ENCODE results near the gene ESAM.

Gene ESAM

DNA sequence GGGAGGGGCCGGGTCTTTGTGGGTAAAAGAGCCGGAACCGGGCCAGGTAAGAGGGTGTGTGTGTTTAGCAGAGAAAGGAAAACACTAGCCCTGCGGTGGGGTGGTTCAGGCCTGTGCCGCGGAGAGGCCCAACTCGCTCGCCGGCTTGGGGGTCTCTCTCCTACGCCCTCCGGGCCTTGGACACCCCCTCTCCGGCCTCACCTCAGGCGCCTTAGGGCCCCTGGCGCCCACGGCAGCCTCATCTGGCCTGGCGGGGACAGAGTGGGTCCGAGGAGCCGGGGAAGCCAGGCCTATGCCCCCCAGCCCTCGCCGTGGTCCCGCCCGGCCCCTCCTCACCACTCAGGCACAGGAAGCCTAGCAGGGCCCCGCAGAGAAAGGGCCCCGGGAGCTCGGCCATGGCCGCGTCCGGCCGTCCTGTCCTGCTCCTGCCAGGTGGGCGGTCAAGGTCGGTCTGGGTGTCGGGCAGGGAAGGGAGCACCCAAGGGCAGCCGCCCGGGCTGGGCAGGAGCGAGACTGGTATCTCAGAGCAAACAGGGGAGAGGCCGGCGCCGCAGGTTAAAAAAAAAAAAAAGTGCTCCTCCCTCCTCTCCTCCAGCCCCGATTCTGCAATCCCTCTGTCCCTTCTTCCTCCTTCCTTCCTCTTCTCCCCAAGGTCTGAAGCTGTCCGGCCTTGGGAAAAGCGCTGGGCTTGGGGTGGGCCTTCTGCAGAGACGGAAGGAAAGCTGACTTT, 10.2 kb downstream of the ESAM start, which contains the start of gene VSIG2:
TSS of gene VSIG2 (minus strand) at position 515 of the 730 bp plus-strand sequence. CDS start at position 397, 118 bp downstream.
- no peak for DNase-seq

DNA sequence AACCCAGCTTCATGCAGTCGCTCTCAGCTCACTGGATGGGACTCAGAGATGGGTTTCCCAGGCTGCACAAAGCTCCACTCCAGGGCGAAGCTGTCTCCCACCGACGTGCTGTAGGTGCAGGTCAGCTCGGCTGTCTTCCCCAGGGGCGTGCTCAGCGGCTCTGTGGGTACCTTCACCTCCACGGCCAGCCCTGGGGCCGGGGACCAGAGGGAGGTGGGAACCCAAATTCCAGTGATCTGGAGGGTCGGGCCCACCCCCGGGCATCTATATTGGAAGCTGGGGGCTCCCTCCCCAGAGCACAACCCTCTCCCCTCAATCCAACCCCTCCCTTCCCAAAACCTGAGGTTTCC, 10.7 kb downstream of the ESAM start:
- DNase-seq, result no peak

DNA sequence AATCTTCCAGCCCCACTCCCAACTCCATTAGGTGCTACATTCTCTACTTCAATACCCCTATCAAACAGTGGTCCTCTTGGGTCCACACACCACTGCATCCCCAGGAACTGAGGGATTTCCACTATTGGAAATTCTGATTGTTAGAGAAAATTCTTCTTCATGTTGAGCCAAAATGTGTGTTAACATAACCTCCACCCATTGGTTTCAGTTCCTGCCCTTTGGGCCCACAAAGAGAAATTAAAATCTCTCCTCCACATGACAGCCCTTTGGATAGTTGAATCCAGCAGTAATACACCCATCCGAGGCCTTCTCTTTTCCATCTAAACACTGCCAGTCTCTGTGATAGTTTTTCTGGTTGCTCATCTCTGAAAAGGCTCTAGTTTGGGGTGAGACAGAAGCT, 12.2 kb downstream of the ESAM start:
- no peak for DNase-seq

DNA sequence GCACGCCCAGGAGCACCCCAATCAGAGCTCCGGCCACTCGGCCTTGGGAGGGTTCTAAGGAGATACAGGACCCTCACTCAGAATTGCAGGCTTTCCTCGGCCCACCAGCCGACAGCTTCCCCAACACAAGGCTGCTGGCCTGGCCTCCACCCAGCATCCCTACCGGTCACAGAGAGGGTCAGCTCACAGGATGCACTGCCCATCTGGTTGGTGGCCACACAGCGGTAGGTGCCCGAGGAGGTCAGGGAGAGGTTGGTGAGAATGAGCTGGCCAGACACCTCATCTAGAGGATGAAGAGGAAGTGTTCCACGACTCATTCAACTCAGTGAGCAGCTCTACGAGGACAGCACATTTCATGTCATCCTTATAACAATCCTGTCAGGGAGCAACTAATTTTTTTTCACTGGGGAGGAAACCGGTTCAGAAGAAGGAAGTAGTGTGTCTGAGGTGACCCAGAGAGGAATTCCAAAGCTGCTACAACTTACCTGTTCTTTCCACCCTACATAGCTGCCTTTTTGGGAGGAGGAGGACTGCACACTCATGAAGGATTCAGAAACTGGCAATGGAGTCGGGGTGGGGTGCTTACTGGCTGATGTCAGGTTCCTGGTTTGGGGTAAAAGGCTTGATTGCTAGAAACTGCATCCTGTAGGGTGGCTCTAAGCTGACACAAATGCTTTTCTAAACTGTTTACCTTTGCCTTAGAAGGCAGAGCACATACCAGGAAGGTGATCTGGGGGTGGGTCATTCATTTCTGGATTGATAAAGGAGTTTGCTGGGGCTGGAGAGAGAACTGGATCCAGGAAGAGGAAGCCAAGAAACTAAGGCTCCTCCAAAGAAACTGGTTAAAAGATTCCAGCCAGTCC, 13.4 kb downstream of the ESAM start:
- DNase-seq, result no peak

DNA sequence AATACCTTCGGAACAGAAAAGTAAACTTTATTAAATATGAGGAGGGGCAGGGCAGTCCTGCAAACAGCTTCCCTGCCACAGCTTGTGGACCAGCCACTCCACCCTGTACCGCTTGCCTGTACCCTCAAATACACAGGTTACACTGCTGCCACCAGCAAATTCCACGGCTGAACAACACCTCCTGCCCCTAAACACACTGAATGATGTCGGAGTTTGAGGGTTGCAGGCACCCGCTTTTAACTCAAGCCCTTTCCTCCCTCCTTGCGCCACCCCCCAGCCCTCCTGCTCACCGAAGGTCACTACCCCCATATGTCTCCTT, 14.0 kb downstream of the ESAM start:
- DNase-seq, result no peak

DNA sequence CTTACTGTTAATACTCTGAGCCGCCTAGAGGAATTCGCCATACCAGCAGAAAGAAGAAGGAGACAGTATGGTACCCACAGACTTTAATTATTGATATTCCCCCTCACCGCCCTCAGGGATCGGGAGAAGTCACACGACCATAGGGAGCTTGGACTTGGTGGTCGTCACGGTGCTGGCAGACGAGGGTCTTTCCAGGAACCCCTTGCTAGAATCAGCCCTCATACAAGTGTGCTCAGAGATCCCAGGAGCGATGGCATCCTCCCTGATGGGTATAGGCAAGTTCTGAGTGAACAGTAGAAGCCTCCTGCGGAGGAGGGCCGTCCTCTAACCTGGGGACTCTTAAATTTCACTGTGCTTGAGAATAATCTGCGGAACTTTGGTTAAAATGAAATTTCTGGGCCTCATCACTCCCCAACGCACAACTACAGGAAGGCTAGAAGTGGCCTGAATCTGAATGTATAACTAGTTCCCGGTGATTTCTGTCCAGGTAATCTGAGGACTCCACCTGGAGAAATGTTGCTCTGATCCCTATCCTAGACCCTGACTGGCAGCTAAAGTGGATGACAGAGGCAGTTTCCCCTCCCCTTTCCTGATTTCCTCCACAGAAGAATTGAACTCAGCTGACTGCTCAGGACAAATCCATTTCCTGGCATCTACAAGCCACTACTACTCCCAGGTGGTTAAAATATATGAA, 14.5 kb downstream of the ESAM start:
- DNase-seq, result no peak

DNA sequence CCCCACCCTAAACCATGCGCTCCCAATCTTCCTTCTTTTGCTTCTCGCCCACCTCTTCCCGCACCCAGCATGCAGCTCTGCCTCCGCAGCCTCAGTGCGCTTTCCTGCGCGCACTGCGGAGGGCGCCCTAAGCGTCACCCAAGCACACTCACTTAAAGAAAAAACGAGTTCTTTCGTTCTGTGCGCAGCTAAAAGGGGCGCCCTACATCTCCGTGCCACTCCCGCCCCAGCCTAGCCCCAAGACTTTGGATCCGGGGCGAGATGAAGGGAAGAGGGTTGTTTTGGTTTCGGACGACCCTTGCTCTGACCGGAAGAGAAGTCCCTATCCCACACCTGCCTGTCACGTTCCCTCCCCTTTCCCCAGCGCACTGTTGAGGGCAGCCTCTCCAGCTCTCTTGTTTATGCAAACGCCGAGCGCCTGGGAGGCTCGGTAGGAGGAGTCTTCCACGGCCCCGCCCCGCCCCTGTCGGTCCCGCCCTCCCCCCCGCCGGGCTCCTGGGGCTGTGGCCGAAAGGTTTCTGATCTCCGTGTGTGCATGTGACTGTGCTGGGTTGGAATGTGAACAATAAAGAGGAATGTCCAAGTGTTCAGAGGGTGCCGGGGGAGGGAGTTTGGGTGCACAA, 15.4 kb downstream of the ESAM start:
- no peak for DNase-seq

DNA sequence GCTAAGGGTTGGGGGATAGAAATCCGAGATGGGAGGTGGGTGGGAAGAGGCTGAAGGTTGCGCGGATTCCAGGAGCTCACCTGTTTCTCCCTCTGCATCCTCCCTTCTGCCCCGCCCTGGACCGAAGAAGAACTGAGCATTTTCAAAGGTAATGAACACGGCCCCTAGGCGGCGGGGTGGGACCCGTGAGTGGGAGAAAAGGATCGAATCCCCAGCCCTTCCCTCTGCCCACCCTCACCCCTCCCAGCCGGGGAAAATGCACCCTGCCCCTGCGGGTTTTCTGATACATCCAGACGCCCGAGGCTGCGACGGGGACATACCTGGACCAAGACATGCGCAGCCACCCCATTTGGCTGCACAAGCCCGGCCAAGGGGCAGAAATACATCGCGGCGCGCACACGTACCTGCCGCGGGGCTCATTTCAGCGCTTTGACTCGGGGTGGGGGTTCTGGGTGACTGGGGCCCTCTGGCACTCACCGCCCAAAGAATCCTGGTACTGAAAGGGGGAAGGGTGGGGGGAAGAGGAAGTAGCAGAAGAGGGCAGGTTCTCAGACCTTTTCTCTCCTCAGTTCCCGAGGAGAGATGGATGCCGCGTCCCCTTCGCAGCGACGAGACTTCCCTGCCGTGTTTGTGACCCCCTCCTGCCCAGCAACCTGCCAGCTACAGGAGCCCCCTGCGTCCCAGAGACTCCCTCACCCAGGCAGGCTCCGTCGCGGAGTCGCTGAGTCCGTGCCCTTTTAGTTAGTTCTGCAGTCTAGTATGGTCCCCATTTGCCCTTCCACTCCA, 16.1 kb downstream of the ESAM start:
- no peak for DNase-seq

DNA sequence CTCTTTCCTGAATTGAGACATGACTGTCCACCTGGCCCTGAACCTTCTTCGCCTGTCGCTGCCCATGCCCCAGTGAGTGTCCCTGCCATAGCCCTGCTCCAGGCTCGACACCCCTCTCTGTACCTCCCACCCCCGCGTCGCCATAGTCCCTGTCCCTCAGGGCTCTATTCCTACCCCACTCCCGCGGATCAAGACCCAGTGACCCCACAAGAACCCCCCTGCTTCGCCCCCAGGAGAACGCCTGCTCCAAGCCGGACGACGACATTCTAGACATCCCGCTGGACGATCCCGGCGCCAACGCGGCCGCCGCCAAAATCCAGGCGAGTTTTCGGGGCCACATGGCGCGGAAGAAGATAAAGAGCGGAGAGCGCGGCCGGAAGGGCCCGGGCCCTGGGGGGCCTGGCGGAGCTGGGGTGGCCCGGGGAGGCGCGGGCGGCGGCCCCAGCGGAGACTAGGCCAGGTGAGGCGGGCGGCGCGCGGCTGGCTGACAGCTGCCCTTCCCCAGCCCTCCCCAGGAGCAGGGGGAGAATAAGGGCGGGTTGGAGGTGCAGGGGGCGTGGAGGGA, 16.7 kb downstream of the ESAM start:
- DNase-seq, result no peak

DNA sequence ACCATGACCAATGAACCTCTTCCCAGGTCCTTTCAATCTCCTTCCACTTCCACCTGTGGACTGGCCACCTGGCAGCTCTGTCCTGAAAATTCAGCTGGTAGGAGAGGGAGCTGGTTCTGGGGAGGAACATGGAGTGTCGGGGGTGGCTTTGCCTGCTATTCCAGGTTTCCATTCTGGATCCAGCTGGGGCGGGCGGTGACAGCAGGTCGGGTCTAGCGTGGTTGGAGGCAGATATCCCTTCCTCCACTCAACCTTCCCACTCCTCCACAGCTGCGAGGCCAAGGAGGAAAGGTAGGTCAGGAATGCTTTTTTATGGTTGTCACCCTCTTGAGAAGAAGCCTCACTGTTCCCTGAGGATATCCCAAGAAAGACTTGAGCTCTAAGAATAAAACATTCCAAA, 19.0 kb downstream of the ESAM start:
- no peak for DNase-seq

DNA sequence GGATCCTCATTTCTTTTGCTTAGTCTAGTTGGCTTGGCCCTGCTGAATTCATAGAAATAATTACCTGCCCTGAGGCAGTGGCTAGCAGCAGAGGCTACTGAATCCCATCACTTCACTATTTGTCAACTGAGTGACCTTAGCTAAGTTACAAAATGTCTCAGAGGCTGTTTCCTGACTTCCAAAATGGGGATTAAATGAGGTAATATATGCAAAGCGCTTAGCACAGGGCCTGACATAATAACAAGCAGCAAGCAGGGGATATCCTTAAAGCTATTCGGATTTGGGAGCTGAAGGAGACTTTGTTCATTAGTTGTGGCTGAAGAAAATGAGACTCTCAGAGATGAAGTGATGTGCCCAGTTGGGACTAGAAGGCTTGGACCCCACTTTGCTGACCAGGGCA, 19.5 kb downstream of the ESAM start:
- DNase-seq, result no peak

DNA sequence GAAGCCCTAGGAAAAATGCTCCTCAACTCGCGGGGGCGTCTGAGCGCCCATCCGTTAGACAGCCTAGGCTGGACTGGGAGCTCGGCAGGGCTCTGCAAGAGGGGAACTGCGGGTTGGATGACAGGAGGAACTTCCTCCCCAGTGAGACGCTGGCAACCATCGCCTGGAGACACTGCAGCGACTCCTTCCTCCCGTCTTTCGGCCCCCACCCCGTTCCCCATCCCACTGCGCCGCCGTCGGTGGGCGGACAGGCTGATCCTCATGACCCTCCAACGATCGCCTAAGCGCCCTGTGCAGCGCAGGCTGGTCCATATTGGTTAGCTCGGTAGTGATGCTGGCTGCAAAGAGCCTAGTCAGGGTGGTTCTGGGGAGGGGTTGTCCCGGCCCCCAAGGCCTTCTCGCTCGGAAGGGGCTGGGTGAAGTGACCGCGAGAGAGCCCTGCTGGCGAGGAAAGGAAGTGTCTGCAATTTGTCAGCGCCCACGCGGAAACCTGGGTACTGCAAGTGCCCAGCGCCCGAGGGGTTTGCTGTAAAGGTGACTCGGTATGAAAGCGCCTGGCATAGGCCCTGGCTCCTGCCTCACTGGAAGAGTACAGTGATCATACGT, 21.7 kb downstream of the ESAM start:
- DNase-seq, result no peak

DNA sequence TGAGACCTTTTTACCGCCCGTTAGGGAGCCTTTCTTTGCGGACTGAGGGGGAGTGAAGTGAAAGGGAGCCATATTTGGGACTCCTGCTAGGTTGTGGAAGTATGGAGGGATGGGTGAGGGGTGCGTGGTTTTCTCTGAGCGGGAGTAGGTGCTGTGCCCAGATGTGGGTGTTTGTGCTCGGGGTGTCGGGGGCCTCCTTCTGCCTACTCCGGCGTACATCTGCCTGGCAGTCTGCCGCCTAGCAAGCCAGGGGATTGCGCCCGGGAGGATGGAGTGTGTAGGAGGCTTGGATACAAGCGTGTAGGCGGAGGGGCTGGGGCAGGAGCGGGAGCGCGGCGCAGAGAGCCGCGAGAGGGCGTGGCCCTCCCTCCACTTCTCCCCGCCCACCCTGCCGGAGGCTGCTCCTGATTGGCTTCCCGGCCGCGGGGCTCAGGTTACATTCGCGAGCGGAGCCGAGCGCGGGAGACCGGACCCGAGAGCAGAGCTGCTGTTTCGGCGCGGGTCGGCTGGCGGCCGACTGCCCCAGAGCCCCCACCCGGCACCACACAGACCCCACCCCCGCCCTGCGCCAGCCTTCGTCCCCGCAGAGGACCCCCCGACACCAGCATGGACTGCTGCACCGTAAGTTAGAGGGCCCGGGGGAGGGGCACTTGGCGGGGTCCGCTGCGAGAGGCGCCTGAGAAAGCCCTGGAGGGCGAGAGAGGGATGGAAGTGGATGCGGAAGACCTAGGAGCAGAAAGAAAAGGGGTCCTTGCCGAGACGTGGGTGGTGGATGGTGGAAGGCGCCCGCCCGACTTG, 22.4 kb downstream of the ESAM start, which contains the start of gene NRGN:
TSS of gene NRGN (plus strand) at position 464 of the 798 bp plus-strand sequence. CDS start at position 607, 143 bp downstream.
- DNase-seq, result no peak

DNA sequence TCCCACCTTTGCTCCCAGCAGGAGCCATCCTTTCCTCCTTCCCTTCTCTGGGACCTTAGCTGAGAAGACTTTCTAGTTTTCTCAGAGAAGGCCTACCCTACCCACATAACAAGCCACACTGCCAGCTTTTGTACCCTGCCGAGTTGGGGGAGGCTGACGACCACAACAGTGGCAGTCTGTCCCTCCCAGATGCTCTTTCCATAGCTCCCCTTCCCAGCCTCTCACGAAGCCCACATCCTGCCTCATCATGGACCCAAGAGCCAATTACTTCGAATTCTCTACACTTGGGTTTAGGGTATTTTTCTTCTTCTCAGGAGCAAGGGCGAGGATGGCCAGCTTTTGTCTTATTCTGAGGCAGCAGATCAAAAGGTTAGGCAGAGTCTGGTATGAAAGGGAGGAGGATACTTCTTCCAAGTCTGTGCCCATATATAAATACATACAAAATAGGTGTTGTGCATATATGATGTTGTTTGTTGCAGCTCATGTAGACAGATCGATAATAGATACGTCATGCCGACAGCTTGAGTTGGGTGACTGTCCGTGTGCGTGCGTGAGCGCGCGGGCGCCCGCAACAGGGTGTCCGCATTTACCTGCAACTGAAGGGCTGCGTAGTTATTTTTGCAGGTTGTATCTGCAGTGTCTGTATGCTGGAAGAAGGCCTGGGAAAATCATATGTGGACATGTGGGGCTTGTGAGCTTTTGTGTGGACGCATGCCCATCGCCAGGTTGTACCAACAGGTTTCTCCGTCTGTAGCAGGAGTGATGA, 23.2 kb downstream of the ESAM start:
- no peak for DNase-seq

DNA sequence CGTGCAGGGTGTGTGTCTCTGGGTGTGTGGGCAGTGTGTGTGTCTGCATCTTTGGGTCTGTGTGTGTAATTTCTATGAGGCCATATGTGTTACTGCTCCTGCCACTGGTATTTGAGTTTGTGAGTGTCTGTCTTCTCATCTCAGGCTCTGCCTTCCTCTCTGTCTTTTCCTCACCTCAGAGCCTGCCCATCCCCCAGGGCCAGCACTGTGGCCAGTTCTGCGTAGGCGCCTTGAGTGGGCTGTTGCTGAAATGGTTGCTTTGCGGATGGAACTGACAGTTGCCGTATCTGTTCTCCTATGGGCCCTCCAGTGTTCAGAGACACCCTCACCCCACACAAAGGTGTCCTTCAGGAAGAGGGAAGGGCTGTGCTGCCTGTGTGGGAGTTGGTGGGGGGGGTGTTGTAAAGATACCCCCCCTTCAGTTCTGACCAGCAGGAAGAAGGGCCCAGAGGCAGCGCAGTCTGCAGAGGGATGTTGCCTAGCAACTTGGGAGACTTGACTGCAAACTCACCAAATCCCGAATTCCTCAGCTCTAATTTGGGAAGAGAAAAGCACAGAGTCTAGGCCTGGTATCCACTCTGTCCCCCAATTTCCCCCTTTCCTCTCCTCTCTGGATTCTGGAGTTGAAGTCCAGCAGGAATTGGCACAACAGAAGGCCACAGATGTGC, 24.3 kb downstream of the ESAM start:
- no peak for DNase-seq

DNA sequence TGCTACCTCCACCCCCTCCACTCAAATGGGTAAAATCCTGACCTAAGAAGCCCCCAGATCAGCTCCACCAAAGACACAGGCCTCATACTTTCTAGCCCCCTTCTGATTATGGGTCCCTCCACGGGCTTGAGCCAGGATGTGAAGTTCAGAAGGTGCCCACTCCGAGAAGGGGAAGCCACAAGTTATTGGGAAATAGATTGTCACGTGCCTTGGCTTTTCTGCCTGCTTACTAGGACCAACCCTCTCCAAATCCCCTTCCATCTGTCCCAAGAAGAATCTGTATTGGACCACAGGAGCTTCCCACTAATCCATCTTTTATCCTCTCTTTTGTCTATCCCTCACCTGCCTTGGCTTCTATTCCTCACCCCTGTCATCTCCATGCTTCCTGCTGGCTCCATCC, 25.4 kb downstream of the ESAM start:
- DNase-seq, result no peak

DNA sequence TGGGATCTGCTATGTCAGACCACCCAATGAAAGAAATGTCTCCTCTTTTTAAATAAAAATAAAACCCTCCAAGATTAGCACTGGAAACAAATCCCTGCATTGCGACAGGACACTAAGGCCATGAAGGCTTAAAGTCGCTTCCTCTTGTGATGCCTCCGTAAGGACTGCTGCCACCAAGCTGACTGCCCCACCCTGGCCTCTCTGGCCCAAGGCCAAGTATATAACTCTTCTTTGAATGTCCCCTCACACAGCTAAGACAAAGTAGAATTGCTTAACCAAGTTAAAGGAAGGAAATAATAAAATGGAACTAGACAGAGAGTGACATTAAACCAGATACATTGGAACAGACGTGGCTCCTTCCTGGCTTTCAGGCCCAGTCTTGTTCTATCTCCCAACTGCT, 29.9 kb downstream of the ESAM start:
- no peak for DNase-seq

DNA sequence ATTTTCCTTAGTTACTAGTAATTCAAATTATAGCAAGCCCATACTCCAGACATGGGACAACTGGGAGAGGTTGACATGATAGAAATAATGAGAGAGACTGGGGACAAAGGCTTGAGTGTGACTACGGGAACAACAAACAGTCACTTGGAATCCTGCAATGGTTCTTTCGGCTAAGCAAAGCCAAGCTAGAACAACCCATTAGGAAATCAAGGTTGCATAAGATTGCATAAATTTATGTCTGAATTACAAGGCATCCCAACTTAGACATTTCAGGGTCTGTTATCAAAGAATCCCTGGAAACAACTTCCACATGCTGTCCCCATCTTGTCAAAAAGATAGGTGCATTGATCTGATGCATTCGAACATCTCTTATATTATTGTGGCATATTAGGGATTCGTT, 32.5 kb downstream of the ESAM start:
- DNase-seq, result no peak

DNA sequence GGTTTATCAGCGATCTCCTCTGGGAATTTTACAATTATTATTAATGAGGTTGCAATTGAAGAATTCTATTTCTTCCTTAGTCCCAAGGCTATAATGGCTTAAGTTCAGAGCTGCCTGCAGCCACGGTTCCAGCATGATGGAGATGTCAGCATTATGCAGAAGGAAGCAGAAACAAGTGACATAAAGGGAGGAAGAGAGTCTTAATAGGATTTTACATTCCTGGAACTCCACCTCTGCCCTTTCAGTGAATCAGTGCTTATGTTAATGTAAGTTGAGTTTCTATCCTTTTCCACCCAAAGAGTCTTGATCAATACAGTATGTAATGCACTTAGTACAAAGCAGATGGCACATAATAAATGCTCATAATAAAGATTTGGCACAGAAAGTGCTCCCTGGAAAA, 34.0 kb downstream of the ESAM start:
- DNase-seq, result no peak

DNA sequence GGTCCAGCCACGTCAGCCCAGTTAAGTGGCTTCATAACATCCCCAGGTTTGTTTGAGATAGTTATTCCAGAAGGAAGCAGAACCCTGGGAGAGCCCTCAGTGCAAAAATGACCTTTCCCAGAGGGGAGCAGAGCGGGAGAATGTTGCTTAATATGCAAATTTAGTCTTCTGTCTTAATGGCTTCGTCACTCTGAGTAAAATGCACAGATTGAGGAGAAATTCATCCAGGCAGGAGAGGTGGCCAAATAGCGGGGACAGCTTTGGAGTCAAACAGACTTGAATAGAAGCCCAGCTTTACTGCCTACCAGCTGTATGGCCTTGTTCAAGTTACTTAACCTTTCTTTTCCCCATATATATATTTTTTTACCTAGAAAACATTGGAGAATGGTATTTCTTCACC, 34.6 kb downstream of the ESAM start:
- DNase-seq, result no peak

Data from NK-92 treated with Interleukin-12 subunit alpha and Interleukin-12 subunit beta, amount 100 ng/mL, for 24 hours (cell line).